Measurements from ENCODE around the gene TBCC.
A peak's percentile ranks its signal among the peaks of the same experiment; 100 is the strongest.

TBCC gene

GRCh38 chr6:42783177-42783875 is 37.4 kb upstream of the TBCC start:
- Histone ChIP-seq H3K27ac (ENCODE audit: low read depth, low read length) (peak overlapping the region; percentile 92), H3K9ac (ENCODE audit: low read length) (peak overlapping the region; percentile 95), H3K9me3 (ENCODE audit: insufficient read depth, low read length) (no peaks in the 10 kb centered on the region), H3K9me2 (replicated peaks; ENCODE audit: insufficient read depth, low read length) (no peaks in the 10 kb centered on the region), H3K27me3 (ENCODE audit: low read length) (no peaks in the 10 kb centered on the region), H3K79me2 (ENCODE audit: insufficient read depth, low read length) (peaks cover 65% of the 10 kb centered on the region), H4K20me1 (ENCODE audit: low read depth, low read length) (no peaks in the 10 kb centered on the region), H3K4me3 (ENCODE audit: insufficient read depth, low read length, poor library complexity, severe bottlenecking) (peak overlapping the region; percentile 72), H3K36me3 (ENCODE audit: low read length) (peaks cover 4% of the 10 kb centered on the region; the same call in 1 of the 2 replicates), H2AFZ (ENCODE audit: low read depth, low read length, severe bottlenecking) (peak overlapping the region; percentile 12), H3F3A (ENCODE audit: insufficient read depth) (peaks cover 73% of the 10 kb centered on the region), H3K4me2 (ENCODE audit: low read depth, low read length, poor library complexity, severe bottlenecking) (peak overlapping the region; percentile 99)
- TF ChIP-seq CTCF (IDR thresholded peaks at IDR 0.05; ENCODE audit: insufficient read depth, low read length, poor library complexity, severe bottlenecking): no peak
- no peak for TF ChIP-seq EZH2phosphoT487 (conservative IDR thresholded peaks at IDR 0.05; ENCODE audit: low read length)

GRCh38 chr6:42782689-42783176 is 36.8 kb upstream of the TBCC start:
- H2AFZ ChIP-seq (ENCODE audit: low read depth, low read length, severe bottlenecking): no peak overlapping the region
- no peaks in the 10 kb centered on the region for H4K20me1 ChIP-seq (ENCODE audit: low read depth, low read length)
- peak overlapping the region; percentile 92 for H3K27ac ChIP-seq (ENCODE audit: low read depth, low read length)
- H3K36me3 ChIP-seq (ENCODE audit: low read length): peaks cover 4% of the 10 kb centered on the region; the same call in 1 of the 2 replicates
- H3K4me2 ChIP-seq (ENCODE audit: low read depth, low read length, poor library complexity, severe bottlenecking): peak overlapping the region; percentile 99
- TF ChIP-seq EZH2phosphoT487 (conservative IDR thresholded peaks at IDR 0.05; ENCODE audit: low read length) (no peak), CTCF (IDR thresholded peaks at IDR 0.05; ENCODE audit: insufficient read depth, low read length, poor library complexity, severe bottlenecking) (no peak)
- H3F3A ChIP-seq (ENCODE audit: insufficient read depth): peaks cover 77% of the 10 kb centered on the region
- no peaks in the 10 kb centered on the region for H3K9me3 ChIP-seq (ENCODE audit: insufficient read depth, low read length)
- H3K9me2 ChIP-seq (replicated peaks; ENCODE audit: insufficient read depth, low read length): no peaks in the 10 kb centered on the region
- peak overlapping the region; percentile 72 for H3K4me3 ChIP-seq (ENCODE audit: insufficient read depth, low read length, poor library complexity, severe bottlenecking)
- no peaks in the 10 kb centered on the region for H3K27me3 ChIP-seq (ENCODE audit: low read length)
- H3K79me2 ChIP-seq (ENCODE audit: insufficient read depth, low read length): peaks cover 59% of the 10 kb centered on the region
- peak overlapping the region; percentile 95 for H3K9ac ChIP-seq (ENCODE audit: low read length)

- peak within 1 kb of the TSS; percentile 95 for H3K9ac ChIP-seq (ENCODE audit: low read length)
- H3F3A ChIP-seq (ENCODE audit: insufficient read depth): peaks cover 77% of the 10 kb centered on the region
- peak within 1 kb of the TSS; percentile 92 for H3K27ac ChIP-seq (ENCODE audit: low read depth, low read length)
- no peak for TF ChIP-seq EZH2phosphoT487 (conservative IDR thresholded peaks at IDR 0.05; ENCODE audit: low read length)
- TF ChIP-seq CTCF (IDR thresholded peaks at IDR 0.05; ENCODE audit: insufficient read depth, low read length, poor library complexity, severe bottlenecking): no peak
- H4K20me1 ChIP-seq (ENCODE audit: low read depth, low read length): no peaks in the 10 kb centered on the region
- no peaks in the 10 kb centered on the region for H3K9me3 ChIP-seq (ENCODE audit: insufficient read depth, low read length)
- H3K79me2 ChIP-seq (ENCODE audit: insufficient read depth, low read length): peaks cover 52% of the 10 kb centered on the region
- H3K9me2 ChIP-seq (replicated peaks; ENCODE audit: insufficient read depth, low read length): no peaks in the 10 kb centered on the region
- H3K36me3 ChIP-seq (ENCODE audit: low read length): peaks cover 4% of the 10 kb centered on the region; the same call in 1 of the 2 replicates
- H3K4me3 ChIP-seq (ENCODE audit: insufficient read depth, low read length, poor library complexity, severe bottlenecking): peak within 1 kb of the TSS; percentile 72
- H3K4me2 ChIP-seq (ENCODE audit: low read depth, low read length, poor library complexity, severe bottlenecking): peak within 1 kb of the TSS; percentile 99
- no peaks in the 10 kb centered on the region for H3K27me3 ChIP-seq (ENCODE audit: low read length)
- H2AFZ ChIP-seq (ENCODE audit: low read depth, low read length, severe bottlenecking): no peak within 1 kb of the TSS
These were observed 36.1 kb upstream of the TBCC start, which contains the start of gene BICRAL for GRCh38 chr6:42781796-42782688. Gene BICRAL, plus strand, starts transcription at chr6:42782052. Its CDS starts 39,971 bp downstream, at chr6:42822023.

Measured in SU-DHL-6 (cell line).